Prostate gland (tissue), 2 donors: ENCODE results near the gene ILKAP.

ENCODE experiments used
- POLR2A ChIP-seq: fragments of 450-650 bp; IDR thresholded peaks from one replicate; pipeline ENCODE4 v1.6.1; 2016; ENCODE audit warnings: antibody characterized with exemption, mild to moderate bottlenecking
- POLR2AphosphoS5 ChIP-seq: sonication (generic); formaldehyde crosslinking; IDR thresholded peaks from one replicate; pipeline ENCODE4 v1.6.1; 2017; ENCODE audit warnings: antibody characterized with exemption
- TF ChIP-seq, protein P1 (sequence below), 4 experiments: fragments of 200-600 bp in 2 of 4; fragments of 450-650 bp in 2 of 4; sonication (generic) in 2 of 4; IDR thresholded peaks; 1 replicate in 3 of 4; 2 replicates in 1 of 4; pipeline ENCODE4 v1.5.1; 2016 to 2019; ENCODE audit warnings: antibody characterized with exemption in 4 of 4, mild to moderate bottlenecking in 2 of 4, moderate library complexity in 2 of 4

DNA sequence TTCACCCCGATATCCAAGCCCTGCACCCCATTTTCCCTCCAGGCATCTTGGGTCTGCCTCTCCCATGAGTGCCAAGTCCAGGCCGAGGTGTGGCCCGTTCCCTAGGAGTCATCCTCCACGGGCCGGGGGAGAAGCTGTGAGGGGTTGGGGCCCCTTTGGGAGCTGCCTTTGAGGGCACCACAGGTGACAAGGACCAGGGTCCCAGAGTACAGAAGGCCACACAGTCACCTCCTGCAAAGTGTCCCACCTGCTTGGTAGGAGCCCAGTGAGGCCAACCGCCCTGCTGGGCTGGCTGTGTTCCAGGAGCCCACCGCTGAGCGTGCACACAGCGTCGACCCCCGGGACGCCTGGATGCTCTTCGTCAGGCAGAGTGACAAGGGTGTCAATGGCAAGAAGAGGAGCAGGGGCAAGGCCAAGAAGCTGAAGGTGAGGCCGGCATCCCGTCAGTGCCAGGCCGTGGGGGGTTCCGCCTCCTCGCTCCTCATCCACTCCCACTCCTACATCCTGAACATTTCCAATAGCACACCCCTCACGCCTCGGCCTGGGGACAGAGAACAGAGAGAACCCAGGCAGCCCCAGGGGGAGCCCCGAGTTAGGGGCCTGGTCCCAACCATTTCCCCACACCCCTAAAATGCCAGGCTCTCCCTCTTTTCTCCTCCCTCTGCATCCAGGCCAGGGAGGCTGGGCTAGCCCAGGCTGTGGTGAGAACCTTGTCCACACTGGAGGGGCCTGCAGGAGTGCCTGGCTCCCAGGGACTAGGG lies 42.0 kb downstream of the ILKAP start:
- TF ChIP-seq POLR2AphosphoS5: no peak
- TF ChIP-seq, protein P1, sequence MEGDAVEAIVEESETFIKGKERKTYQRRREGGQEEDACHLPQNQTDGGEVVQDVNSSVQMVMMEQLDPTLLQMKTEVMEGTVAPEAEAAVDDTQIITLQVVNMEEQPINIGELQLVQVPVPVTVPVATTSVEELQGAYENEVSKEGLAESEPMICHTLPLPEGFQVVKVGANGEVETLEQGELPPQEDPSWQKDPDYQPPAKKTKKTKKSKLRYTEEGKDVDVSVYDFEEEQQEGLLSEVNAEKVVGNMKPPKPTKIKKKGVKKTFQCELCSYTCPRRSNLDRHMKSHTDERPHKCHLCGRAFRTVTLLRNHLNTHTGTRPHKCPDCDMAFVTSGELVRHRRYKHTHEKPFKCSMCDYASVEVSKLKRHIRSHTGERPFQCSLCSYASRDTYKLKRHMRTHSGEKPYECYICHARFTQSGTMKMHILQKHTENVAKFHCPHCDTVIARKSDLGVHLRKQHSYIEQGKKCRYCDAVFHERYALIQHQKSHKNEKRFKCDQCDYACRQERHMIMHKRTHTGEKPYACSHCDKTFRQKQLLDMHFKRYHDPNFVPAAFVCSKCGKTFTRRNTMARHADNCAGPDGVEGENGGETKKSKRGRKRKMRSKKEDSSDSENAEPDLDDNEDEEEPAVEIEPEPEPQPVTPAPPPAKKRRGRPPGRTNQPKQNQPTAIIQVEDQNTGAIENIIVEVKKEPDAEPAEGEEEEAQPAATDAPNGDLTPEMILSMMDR (IDR thresholded peaks at IDR 0.05): no peak
- TF ChIP-seq POLR2A: no peak
